ENCODE measurements around the gene CPOX.

CPOX gene

GRCh38 chr3:98534168-98534567 lies 59.2 kb downstream of the CPOX start:
- DNase-seq (ENCODE audit: low read depth) = no peak

- DNase-seq (ENCODE audit: low read depth) = no peak
Observed at GRCh38 chr3:98532709-98533571, 60.5 kb downstream of the CPOX start.

GRCh38 chr3:98532275-98532637 lies 61.2 kb downstream of the CPOX start:
- no peak for DNase-seq (ENCODE audit: low read depth)

- DNase-seq (ENCODE audit: low read depth) = no peak
Observed at GRCh38 chr3:98531622-98532274, 61.7 kb downstream of the CPOX start, which contains the start of gene GPR15. TSS of gene GPR15 (plus strand) at chr3:98531978. CDS start at chr3:98532034, 56 bp downstream.

GRCh38 chr3:98530676-98531075 lies 62.7 kb downstream of the CPOX start:
- DNase-seq (ENCODE audit: low read depth) = no peak

- DNase-seq (ENCODE audit: low read depth) = no peak
Observed at GRCh38 chr3:98529856-98530459, 63.5 kb downstream of the CPOX start.
